Measurements from ENCODE around the gene SGMS1. TPM values are rescaled to one million over a fixed set of nuclear protein-coding genes. Genes with fewer than 3 reads are reported as not detected.

SGMS1 gene
- total RNA-seq, 5 donors from 2014 or later (not counting 1 experiment from before 2014, with no cell fraction given) = 28.4 to 39.7 (median 32.6) TPM

DNA sequence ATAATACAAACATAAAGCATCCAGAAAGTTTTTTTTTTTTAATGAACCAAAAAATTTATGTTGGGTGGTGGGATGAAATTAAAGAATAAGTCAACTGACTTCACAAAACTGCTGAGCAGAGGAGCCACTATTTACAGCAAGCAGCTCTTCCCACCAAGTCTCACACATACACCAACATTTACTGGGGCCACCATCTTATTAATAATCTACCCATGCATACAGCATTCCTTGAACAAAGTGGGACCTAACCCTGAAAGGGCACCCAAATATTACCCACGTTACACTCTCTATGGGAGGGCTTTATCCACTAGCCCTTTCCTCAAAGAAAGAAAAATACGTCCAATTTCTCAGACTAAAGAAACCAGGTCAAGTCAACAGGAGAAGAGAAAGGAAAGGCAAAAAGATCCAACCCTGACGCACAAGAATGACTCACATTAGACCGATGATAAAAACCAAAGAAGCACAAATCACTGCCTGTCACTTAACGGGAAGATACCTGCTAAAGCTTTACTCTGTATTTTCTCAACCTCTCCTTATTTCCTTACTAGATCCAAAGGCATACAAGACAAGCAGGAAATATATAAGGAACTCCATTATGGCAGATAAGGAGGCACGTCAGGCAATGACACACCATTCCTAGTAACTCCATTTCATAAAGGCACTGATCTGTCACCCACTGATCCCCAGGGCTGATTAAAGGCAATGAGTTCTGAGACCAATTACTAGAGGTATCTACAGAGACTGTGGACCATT is 230.6 kb downstream of the SGMS1 start:
- H3K9me3 ChIP-seq = no peaks in the 10 kb centered on the region
- no peaks in the 10 kb centered on the region for H3K9me3 Mint-ChIP-seq
- H3K36me3 Mint-ChIP-seq = peaks cover 26% of the 10 kb centered on the region
- no peaks in the 10 kb centered on the region for H3K27me3 ChIP-seq (replicated peaks in 1 of 2; ENCODE audit: control insufficient read depth in 2 of 2, extremely low read depth in 1 of 2, insufficient read depth in 2 of 2, low read length in 1 of 2)
- no peak for ATAC-seq (replicated peaks in 1 of 4)
- H3K4me1 Mint-ChIP-seq = peaks cover 33 to 61% (median 44%) of the 10 kb centered on the region in 3 donors
- no peak overlapping the region for H3K4me3 Mint-ChIP-seq
- peaks cover 0 to 3% of the 10 kb centered on the region in 2 donors for H3K36me3 ChIP-seq (ENCODE audit: control insufficient read depth in 2 of 2, extremely low read depth in 1 of 2, insufficient read depth in 1 of 2, low read length in 1 of 2)
- no peak overlapping the region for H3K27ac Mint-ChIP-seq
- H3K27me3 Mint-ChIP-seq = no peaks in the 10 kb centered on the region
- H3K27ac ChIP-seq (ENCODE audit: low read length) = no peak overlapping the region
- ChIA-PET POLR2A (no interaction called here), CTCF (interaction anchor here in 1 of 2 donors (0.6 kb wide), 1 partner anchor 32 kb away, joined by 3 read pairs; no protein-coding TSS in a partner anchor)
- no peak for DNase-seq
- H3K4me1 ChIP-seq (ENCODE audit: control insufficient read depth in 1 of 2, extremely low read depth in 1 of 2, insufficient read depth in 2 of 2, low read length in 2 of 2) = peaks cover 0 to 10% of the 10 kb centered on the region in 2 experiments
- no peak overlapping the region for H3K4me3 ChIP-seq (ENCODE audit: control insufficient read depth in 1 of 2, extremely low read depth in 1 of 2, low read length in 1 of 2)
- WGBS (ENCODE audit: insufficient coverage) = no CpG with 5 or more reads among the region's 6 CpGs

DNA sequence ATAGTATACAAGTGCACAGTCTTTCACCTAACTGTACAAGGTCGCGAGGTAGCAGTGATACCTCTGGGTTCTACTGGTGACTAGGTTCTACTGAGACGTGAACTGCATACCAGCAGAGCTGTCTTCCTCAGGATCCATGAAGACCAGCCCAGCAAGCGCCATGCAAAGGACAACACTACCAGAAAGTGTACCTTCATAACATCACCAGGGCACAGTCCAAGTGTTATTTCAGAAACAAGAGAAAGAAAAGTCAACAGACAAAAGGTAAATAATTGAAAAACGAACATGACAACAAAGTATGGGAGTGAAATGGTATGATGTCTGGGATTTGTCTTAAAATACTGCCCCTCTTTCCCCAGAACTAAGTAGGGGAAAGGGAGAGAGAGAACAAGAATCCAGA is 231.3 kb downstream of the SGMS1 start:
- Histone ChIP-seq H3K36me3 (ENCODE audit: control insufficient read depth in 2 of 2, extremely low read depth in 1 of 2, insufficient read depth in 1 of 2, low read length in 1 of 2) (peaks cover 0 to 3% of the 10 kb centered on the region in 2 donors), H3K4me3 (ENCODE audit: control insufficient read depth in 1 of 2, extremely low read depth in 1 of 2, low read length in 1 of 2) (no peak overlapping the region), H3K4me1 (ENCODE audit: control insufficient read depth in 1 of 2, extremely low read depth in 1 of 2, insufficient read depth in 2 of 2, low read length in 2 of 2) (peaks cover 0 to 10% of the 10 kb centered on the region in 2 experiments), H3K27me3 (replicated peaks in 1 of 2; ENCODE audit: control insufficient read depth in 2 of 2, extremely low read depth in 1 of 2, insufficient read depth in 2 of 2, low read length in 1 of 2) (no peaks in the 10 kb centered on the region), H3K9me3 (no peaks in the 10 kb centered on the region), H3K27ac (ENCODE audit: low read length) (no peak overlapping the region)
- no peak overlapping the region for H3K4me3 Mint-ChIP-seq
- WGBS (ENCODE audit: insufficient coverage) = 97% methylated on average over 3 of the region's 5 CpGs
- H3K36me3 Mint-ChIP-seq = peaks cover 30% of the 10 kb centered on the region
- ATAC-seq (replicated peaks in 1 of 4) (no peak), DNase-seq (no peak)
- ChIA-PET POLR2A (no interaction called here), CTCF (no interaction called here)
- no peak overlapping the region for H3K27ac Mint-ChIP-seq
- peaks cover 32 to 59% (median 40%) of the 10 kb centered on the region in 3 donors for H3K4me1 Mint-ChIP-seq
- H3K27me3 Mint-ChIP-seq = no peaks in the 10 kb centered on the region
- H3K9me3 Mint-ChIP-seq = no peaks in the 10 kb centered on the region

DNA sequence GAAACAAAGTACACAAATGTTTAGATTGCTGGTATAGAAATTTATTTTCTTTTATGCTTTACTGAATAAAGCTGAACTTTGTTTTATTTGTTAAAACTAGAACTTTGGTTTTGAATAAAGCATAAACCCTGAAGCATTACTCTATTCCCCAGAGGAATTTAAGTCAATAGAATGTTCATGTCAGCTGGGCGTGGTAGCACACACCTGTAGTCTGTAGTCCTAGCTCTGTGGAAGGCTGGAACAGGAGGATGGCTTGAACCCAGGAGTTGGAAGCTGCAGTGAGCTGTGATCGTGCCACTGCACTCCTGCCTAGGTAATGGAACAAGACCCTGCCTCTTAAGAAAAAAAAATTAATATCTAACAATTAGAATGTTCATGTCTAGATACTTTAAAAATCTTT is 233.5 kb downstream of the SGMS1 start:
- DNase-seq (no peak), ATAC-seq (replicated peaks in 1 of 4) (no peak)
- Histone ChIP-seq H3K36me3 (ENCODE audit: control insufficient read depth in 2 of 2, extremely low read depth in 1 of 2, insufficient read depth in 1 of 2, low read length in 1 of 2) (no peaks in the 10 kb centered on the region), H3K9me3 (no peaks in the 10 kb centered on the region), H3K4me3 (ENCODE audit: control insufficient read depth in 1 of 2, extremely low read depth in 1 of 2, low read length in 1 of 2) (no peak overlapping the region), H3K27me3 (replicated peaks in 1 of 2; ENCODE audit: control insufficient read depth in 2 of 2, extremely low read depth in 1 of 2, insufficient read depth in 2 of 2, low read length in 1 of 2) (no peaks in the 10 kb centered on the region), H3K27ac (ENCODE audit: low read length) (no peak overlapping the region), H3K4me1 (ENCODE audit: control insufficient read depth in 1 of 2, extremely low read depth in 1 of 2, insufficient read depth in 2 of 2, low read length in 2 of 2) (no peaks in the 10 kb centered on the region)
- Mint-ChIP-seq H3K4me3 (no peak overlapping the region), H3K9me3 (no peaks in the 10 kb centered on the region), H3K27ac (no peak overlapping the region), H3K4me1 (peaks cover 23 to 51% (median 29%) of the 10 kb centered on the region in 3 donors), H3K36me3 (peaks cover 33% of the 10 kb centered on the region), H3K27me3 (no peaks in the 10 kb centered on the region)
- no CpG with 5 or more reads among the region's 2 CpGs for WGBS (ENCODE audit: insufficient coverage)
- ChIA-PET CTCF (no interaction called here), POLR2A (no interaction called here)

DNA sequence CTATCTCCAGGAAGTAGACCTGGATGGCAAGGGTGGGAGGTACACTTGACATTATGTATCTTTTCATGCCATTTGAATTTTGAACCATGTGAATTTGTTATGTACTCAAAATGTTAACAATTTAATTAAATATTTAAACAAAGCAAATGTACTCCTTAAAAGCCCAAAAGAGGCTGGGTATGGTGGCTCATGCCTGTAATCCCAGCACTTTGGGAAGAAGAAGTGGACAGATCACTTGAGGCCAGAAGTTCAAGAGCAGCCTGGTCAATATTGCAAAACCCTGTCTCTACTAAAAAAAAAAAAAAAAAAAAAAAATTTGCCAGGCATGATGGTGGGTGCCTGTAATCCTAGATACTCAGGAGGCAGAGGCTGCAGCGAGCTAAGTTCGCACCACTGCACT is 235.6 kb downstream of the SGMS1 start:
- Mint-ChIP-seq H3K27me3 (no peaks in the 10 kb centered on the region), H3K4me1 (peaks cover 27 to 50% (median 34%) of the 10 kb centered on the region in 3 donors), H3K36me3 (peaks cover 33% of the 10 kb centered on the region), H3K27ac (no peak overlapping the region), H3K4me3 (no peak overlapping the region), H3K9me3 (no peaks in the 10 kb centered on the region)
- Histone ChIP-seq H3K36me3 (ENCODE audit: control insufficient read depth in 2 of 2, extremely low read depth in 1 of 2, insufficient read depth in 1 of 2, low read length in 1 of 2) (no peaks in the 10 kb centered on the region), H3K27me3 (replicated peaks in 1 of 2; ENCODE audit: control insufficient read depth in 2 of 2, extremely low read depth in 1 of 2, insufficient read depth in 2 of 2, low read length in 1 of 2) (no peaks in the 10 kb centered on the region), H3K27ac (ENCODE audit: low read length) (no peak overlapping the region), H3K9me3 (no peaks in the 10 kb centered on the region), H3K4me3 (ENCODE audit: control insufficient read depth in 1 of 2, extremely low read depth in 1 of 2, low read length in 1 of 2) (no peak overlapping the region), H3K4me1 (ENCODE audit: control insufficient read depth in 1 of 2, extremely low read depth in 1 of 2, insufficient read depth in 2 of 2, low read length in 2 of 2) (no peaks in the 10 kb centered on the region)
- CTCF ChIA-PET = no interaction called here
- ATAC-seq (replicated peaks in 1 of 4) (no peak), DNase-seq (no peak)
- WGBS (ENCODE audit: insufficient coverage) = no CpG with 5 or more reads among the region's 2 CpGs
- POLR2A ChIA-PET = no interaction called here

DNA sequence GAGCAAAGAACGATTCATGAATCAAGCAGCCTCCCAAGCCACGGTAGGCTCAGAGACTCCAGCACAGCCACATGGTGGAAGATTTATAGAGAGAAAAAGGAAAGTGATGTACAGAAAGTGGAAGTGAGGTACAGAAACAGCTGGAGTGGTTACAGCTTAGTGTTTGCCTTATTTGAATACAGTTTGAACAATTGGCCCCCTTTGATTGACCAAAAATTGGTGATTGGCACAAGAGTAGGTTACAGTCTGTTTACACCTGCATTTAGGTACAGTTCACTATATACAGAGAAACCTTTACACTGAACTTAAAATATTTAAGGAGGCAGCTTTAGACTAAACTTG is 236.1 kb downstream of the SGMS1 start:
- ChIA-PET CTCF (no interaction called here), POLR2A (no interaction called here)
- Histone ChIP-seq H3K4me3 (ENCODE audit: control insufficient read depth in 1 of 2, extremely low read depth in 1 of 2, low read length in 1 of 2) (no peak overlapping the region), H3K36me3 (ENCODE audit: control insufficient read depth in 2 of 2, extremely low read depth in 1 of 2, insufficient read depth in 1 of 2, low read length in 1 of 2) (no peaks in the 10 kb centered on the region), H3K27me3 (replicated peaks in 1 of 2; ENCODE audit: control insufficient read depth in 2 of 2, extremely low read depth in 1 of 2, insufficient read depth in 2 of 2, low read length in 1 of 2) (no peaks in the 10 kb centered on the region), H3K27ac (ENCODE audit: low read length) (no peak overlapping the region), H3K4me1 (ENCODE audit: control insufficient read depth in 1 of 2, extremely low read depth in 1 of 2, insufficient read depth in 2 of 2, low read length in 2 of 2) (no peaks in the 10 kb centered on the region), H3K9me3 (no peaks in the 10 kb centered on the region)
- ATAC-seq (replicated peaks in 1 of 4) = no peak
- Mint-ChIP-seq H3K4me3 (no peak overlapping the region), H3K4me1 (peaks cover 26 to 48% (median 30%) of the 10 kb centered on the region in 3 donors), H3K9me3 (no peaks in the 10 kb centered on the region), H3K36me3 (peaks cover 33% of the 10 kb centered on the region), H3K27me3 (no peaks in the 10 kb centered on the region), H3K27ac (no peak overlapping the region)
- DNase-seq = no peak
- 77% methylated on average over 2 of the region's 2 CpGs for WGBS (ENCODE audit: insufficient coverage)

DNA sequence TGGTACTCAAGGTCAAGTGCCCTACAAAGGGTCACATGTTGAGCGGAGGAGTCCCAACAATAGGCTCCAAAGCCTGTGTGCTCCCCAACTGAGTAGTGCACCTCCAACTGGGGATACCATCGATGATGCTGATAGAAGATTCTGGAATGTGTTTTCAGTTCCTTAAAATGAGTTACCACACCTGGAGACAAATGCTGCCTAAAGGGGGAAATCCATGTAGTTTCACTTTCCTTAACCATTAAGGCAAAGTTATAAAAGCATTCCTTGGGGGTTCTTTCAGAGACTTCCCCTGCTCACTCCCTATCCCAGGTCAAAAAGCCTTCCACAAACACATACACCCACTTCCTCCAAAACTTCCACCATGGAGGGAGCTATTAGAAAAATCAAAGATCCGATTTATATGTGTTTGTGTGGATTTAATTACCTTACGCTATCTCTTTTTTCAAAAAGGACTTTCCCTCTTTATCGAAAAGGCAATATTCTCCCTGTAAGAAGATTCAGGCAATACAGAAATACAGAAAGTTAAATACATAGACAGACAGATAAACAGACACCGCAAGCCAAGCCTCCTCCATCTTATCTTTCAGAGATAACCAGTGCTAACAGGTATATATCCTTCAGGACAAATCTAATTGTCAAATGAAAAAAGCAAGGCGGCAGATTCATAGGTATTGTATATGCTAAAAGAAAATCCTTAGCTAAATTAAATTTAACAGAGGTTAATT is 236.6 kb downstream of the SGMS1 start:
- peaks cover 28% of the 10 kb centered on the region for H3K36me3 Mint-ChIP-seq
- Histone ChIP-seq H3K4me1 (ENCODE audit: control insufficient read depth in 1 of 2, extremely low read depth in 1 of 2, insufficient read depth in 2 of 2, low read length in 2 of 2) (no peaks in the 10 kb centered on the region), H3K27me3 (replicated peaks in 1 of 2; ENCODE audit: control insufficient read depth in 2 of 2, extremely low read depth in 1 of 2, insufficient read depth in 2 of 2, low read length in 1 of 2) (no peaks in the 10 kb centered on the region), H3K4me3 (ENCODE audit: control insufficient read depth in 1 of 2, extremely low read depth in 1 of 2, low read length in 1 of 2) (no peak overlapping the region), H3K9me3 (no peaks in the 10 kb centered on the region), H3K27ac (ENCODE audit: low read length) (no peak overlapping the region), H3K36me3 (ENCODE audit: control insufficient read depth in 2 of 2, extremely low read depth in 1 of 2, insufficient read depth in 1 of 2, low read length in 1 of 2) (no peaks in the 10 kb centered on the region)
- H3K27me3 Mint-ChIP-seq = no peaks in the 10 kb centered on the region
- H3K4me1 Mint-ChIP-seq = peaks cover 24 to 47% (median 27%) of the 10 kb centered on the region in 3 donors
- no peak overlapping the region for H3K27ac Mint-ChIP-seq
- no peaks in the 10 kb centered on the region for H3K9me3 Mint-ChIP-seq
- CTCF ChIA-PET = no interaction called here
- POLR2A ChIA-PET = no interaction called here
- H3K4me3 Mint-ChIP-seq = no peak overlapping the region
- DNase-seq (no peak), ATAC-seq (replicated peaks in 1 of 4) (no peak)
- no CpG with 5 or more reads among the region's 7 CpGs for WGBS (ENCODE audit: insufficient coverage)
